HG03135 (cell line): ENCODE results near the gene CDK18.

Source experiments
- ATAC-seq: cut with Tn5 transposase; IDR thresholded peaks from one replicate; pipeline ENCODE4 v1.9.1; 2021; ENCODE audit warnings: mild to moderate bottlenecking, moderate library complexity; ENCODE audit not compliant: unreplicated experiment

Gene CDK18

GRCh38 chr1:205568135-205568468, 63.6 kb downstream of the CDK18 start:
- ATAC-seq = no peak

GRCh38 chr1:205568469-205569361, 64.2 kb downstream of the CDK18 start:
- no peak for ATAC-seq

- ATAC-seq = no peak
Measured at GRCh38 chr1:205569411-205570172, 65.1 kb downstream of the CDK18 start.

GRCh38 chr1:205570173-205570501, 65.7 kb downstream of the CDK18 start:
- no peak for ATAC-seq

GRCh38 chr1:205570796-205571537, 66.5 kb downstream of the CDK18 start:
- no peak for ATAC-seq

GRCh38 chr1:205571747-205572146, 67.3 kb downstream of the CDK18 start:
- no peak for ATAC-seq

- no peak for ATAC-seq
Measured at GRCh38 chr1:205572421-205572820, 68.0 kb downstream of the CDK18 start.

- ATAC-seq = no peak
Measured at GRCh38 chr1:205575294-205575885, 70.9 kb downstream of the CDK18 start.

GRCh38 chr1:205576011-205576410, 71.5 kb downstream of the CDK18 start:
- ATAC-seq = no peak

GRCh38 chr1:205576805-205577761, 72.6 kb downstream of the CDK18 start:
- no peak for ATAC-seq

GRCh38 chr1:205577874-205578658, 73.6 kb downstream of the CDK18 start:
- no peak for ATAC-seq

GRCh38 chr1:205578780-205579571, 74.5 kb downstream of the CDK18 start:
- ATAC-seq = no peak

- ATAC-seq = no peak
Measured at GRCh38 chr1:205579711-205580110, 75.2 kb downstream of the CDK18 start.

- ATAC-seq = no peak
Measured at GRCh38 chr1:205580140-205580922, 75.9 kb downstream of the CDK18 start.

GRCh38 chr1:205580923-205581180, 76.4 kb downstream of the CDK18 start:
- no peak for ATAC-seq

GRCh38 chr1:205581321-205581980, 77.0 kb downstream of the CDK18 start:
- no peak for ATAC-seq

- ATAC-seq = no peak
Measured at GRCh38 chr1:205582046-205582445, 77.6 kb downstream of the CDK18 start.
